GM13976 (cell line): ENCODE data around the gene JPH4.

Source experiments
- DNase-seq: peaks from one replicate; pipeline ENCODE4 v3.0.0; 2012; ENCODE audit warnings: low spot score
- CTCF ChIP-seq: IDR thresholded peaks from 2 replicates; pipeline ENCODE4 v1.5.1; 2012; ENCODE audit warnings: borderline replicate concordance, mild to moderate bottlenecking; ENCODE audit not compliant: insufficient read depth; ENCODE audit errors: extremely low read depth, missing control alignments, control extremely low read depth
- in situ Hi-C: fragments of 300-500 bp; cut with MboI; formaldehyde crosslinking; loops from one replicate; pipeline ENCODE4 v1.12.0; 2022; ENCODE audit warnings: low sequenced_read_pairs, mixed read lengths, inconsistent platforms; ENCODE audit not compliant: unreplicated experiment

The JPH4 gene

GRCh38 chr14:23559010-23559925 lies 19.3 kb downstream of the JPH4 start:
- peak; percentile 92 for TF ChIP-seq CTCF
- in situ Hi-C loops: no loop called here
- peak; percentile 63 for DNase-seq

GRCh38 chr14:23558346-23559009 lies 20.1 kb downstream of the JPH4 start:
- TF ChIP-seq CTCF: no peak
- DNase-seq: no peak
- in situ Hi-C loops: no loop called here

GRCh38 chr14:23557946-23558345 lies 20.6 kb downstream of the JPH4 start:
- in situ Hi-C loops: no loop called here
- DNase-seq: no peak
- no peak for TF ChIP-seq CTCF

DNA sequence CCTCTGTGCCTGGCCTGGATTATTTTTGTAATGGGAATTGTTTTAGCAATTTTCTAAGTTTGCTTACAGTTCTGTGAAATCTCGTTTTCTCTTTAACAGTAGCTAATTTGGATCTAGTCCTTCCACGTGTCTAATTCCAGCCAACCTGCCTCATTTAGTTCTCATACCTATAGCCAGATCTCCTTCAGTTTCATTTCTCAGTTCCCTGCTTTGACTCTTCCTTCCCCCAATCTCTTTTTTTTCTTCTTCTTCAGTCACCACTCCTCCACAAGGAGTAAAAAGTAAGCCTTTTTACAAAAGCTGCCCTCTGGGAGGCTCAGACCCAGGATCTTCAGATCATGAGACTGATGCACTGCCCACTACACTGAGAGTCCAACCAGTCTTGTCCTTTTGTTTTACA lies 21.1 kb downstream of the JPH4 start:
- in situ Hi-C loops: no loop called here
- TF ChIP-seq CTCF: no peak
- no peak for DNase-seq

DNA sequence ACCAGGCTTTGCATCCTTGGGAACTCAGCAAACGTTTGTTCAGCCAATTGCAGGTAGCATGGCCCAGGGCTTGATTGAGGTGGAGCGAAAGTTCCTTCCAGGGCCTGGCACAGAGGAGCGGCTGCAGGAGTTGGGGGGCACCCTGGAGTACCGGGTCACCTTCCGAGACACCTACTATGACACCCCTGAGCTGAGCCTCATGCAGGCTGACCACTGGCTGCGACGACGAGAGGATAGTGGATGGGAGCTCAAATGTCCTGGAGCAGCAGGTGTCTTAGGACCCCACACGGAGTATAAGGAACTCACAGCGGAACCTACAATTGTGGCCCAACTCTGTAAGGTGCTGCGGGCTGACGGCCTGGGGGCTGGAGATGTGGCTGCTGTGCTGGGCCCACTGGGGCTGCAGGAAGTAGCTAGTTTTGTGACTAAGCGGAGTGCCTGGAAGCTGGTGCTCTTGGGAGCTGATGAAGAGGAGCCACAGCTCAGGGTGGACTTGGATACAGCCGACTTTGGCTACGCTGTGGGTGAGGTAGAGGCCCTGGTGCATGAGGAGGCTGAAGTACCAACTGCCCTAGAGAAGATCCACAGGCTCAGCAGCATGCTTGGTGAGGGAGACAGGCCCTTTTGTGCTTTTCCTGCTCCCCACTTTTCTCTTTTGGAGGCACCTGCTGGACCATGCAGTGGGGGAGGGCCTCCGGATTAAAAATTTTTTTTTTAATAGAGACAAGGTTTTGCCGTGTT lies 21.7 kb downstream of the JPH4 start:
- no peak for DNase-seq
- no peak for TF ChIP-seq CTCF
- in situ Hi-C loops: no loop called here

- TF ChIP-seq CTCF: no peak
- in situ Hi-C loops: no loop called here
Measured at GRCh38 chr14:23555882-23556699, 22.5 kb downstream of the JPH4 start, which contains the start of gene THTPA. TSS of gene THTPA (plus strand) at chr14:23556271. CDS start at chr14:23556758, 487 bp downstream.

More at GRCh38 chr14:23555882-23556699, 22.5 kb downstream of the JPH4 start, which contains the start of gene THTPA:
- DNase-seq: peak; percentile 95
